Uterine smooth muscle cell (primary cell): Measurements from ENCODE around the gene IFNB1. TPM values are rescaled to one million over a fixed set of nuclear protein-coding genes. Genes with fewer than 3 reads are reported as not detected.

Experiments
- total RNA-seq: library from RNA; depleted of rRNA; stranded (reverse); fragments of >200 nt; gene quantifications from 2 replicates; pipeline ENCODE4 v1.2.3, GENCODE V29; 2014

Gene IFNB1
- total RNA-seq = not detected in 2 replicates

DNA sequence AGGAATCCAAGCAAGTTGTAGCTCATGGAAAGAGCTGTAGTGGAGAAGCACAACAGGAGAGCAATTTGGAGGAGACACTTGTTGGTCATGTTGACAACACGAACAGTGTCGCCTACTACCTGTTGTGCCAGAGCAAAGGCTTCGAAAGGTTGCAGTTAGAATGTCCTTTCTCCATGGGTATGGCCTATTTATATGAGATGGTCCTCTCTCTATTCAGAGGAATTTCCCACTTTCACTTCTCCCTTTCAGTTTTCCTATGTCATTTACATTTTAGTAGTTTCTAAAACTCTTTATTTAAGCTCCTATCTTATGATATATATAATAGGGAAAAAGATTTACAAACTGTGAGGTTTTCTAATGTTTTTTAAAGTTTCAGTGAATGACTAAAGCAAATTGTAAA is at the start of gene IFNB1:
IFNB1 (minus strand) TSS at position 162 of the 400 bp plus-strand sequence; CDS start at position 89, 73 bp downstream.

DNA sequence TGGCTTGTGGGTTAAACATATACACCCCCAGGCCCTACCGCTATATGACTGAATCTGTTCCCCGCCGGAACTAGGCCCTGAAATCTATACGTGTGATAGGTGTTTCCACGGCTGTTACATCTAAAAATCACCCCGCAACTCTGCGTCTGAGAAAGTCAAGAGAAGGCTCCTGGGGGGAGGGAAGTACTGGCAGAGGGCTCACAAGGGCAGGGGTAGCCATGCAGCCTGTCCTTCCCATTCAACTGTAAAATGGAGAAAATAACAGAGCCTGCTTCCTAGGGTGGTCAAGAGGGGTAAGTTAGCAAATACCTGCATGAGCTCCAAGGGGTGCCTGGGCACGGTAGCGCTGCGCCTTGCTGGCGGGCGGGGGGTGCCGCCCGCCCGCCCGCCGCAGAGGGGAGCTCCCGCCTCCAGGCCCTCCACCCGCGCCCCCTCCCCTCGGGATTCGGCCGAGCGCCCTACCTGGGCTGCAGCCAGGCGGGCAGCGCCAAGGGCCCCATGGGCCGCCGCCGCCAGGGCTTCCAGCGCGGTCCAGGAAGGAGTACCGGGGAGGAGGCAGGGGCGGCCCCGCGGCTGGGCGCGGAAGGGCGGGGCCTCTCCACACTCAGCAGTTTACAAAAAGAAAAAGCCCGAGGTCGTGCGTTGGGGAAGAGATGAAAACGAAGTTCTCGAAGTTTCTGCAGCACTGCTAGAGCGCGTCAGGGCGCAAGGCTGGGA is 46.5 kb downstream of the IFNB1 start, which contains the start of gene HACD4:
HACD4 (minus strand) TSS at position 550 of the 717 bp plus-strand sequence; CDS start at position 500, 50 bp downstream.

Other genes starting within 250 kb of the IFNB1 start
- gene HACD4, start 46.3 kb downstream of the IFNB1 start, total RNA-seq = 9.1 and 9.9 TPM in 2 replicates
- gene IFNW1, start 63.9 kb upstream of the IFNB1 start, total RNA-seq = not detected in 2 replicates
- not detected in 2 replicates for gene IFNA21, start 88.7 kb upstream of the IFNB1 start, total RNA-seq
- not detected in 2 replicates for gene IFNA4, start 109.6 kb upstream of the IFNB1 start, total RNA-seq
- not detected in 2 replicates for gene IFNA7, start 124.3 kb upstream of the IFNB1 start, total RNA-seq
- gene IFNA10, start 129.2 kb upstream of the IFNB1 start, total RNA-seq = not detected in 2 replicates
- not detected in 2 replicates for gene IFNA16, start 139.4 kb upstream of the IFNB1 start, total RNA-seq
- not detected in 2 replicates for gene IFNA17, start 150.3 kb upstream of the IFNB1 start, total RNA-seq
- gene IFNA14, start 162.1 kb upstream of the IFNB1 start, total RNA-seq = not detected in 2 replicates
- 0.11 TPM in 1 of 2 replicates, not detected in the other for gene IFNA5, start 227.4 kb upstream of the IFNB1 start, total RNA-seq